ENCODE data around the gene COBL.

Gene COBL

DNA sequence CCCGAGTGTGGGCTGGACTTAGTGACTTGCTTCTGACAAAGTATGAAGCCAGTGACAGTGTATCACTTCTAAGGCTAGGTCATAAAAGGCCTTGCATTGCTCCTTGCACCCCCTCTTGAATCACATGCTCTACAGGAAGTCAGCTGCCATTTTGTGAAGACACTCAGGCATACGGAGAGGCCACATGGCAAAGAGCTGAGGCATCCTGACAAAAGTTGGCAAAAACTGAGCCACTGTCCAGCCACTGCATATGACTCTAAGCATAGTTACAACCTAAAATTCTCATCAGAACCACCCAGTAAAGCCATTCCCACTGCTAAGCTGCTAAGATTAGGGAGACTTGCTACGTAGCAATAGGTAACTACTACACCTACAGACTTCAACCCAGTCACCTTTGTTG lies 18.6 kb downstream of the COBL start:
- Histone ChIP-seq H3K9ac (ENCODE audit: low read length in 5 of 5) (no peak overlapping the region), H3K9me3 (ENCODE audit: control insufficient read depth in 5 of 5, low read length in 5 of 5) (no peaks in the 10 kb centered on the region), H3K36me3 (ENCODE audit: control insufficient read depth in 5 of 5, insufficient read depth in 5 of 5, low read length in 5 of 5) (no peaks in the 10 kb centered on the region), H3K4me1 (ENCODE audit: control insufficient read depth in 5 of 5, insufficient read depth in 5 of 5, low read length in 5 of 5) (peaks cover 0 to 12% (median 0%) of the 10 kb centered on the region in 5 donors), H3K4me3 (ENCODE audit: low read depth in 1 of 5, low read length in 5 of 5) (no peak overlapping the region), H3K27me3 (ENCODE audit: control insufficient read depth in 5 of 5, insufficient read depth in 4 of 5, low read length in 5 of 5) (no peaks in the 10 kb centered on the region), H3K27ac (ENCODE audit: low read depth, low read length) (no peak overlapping the region)

DNA sequence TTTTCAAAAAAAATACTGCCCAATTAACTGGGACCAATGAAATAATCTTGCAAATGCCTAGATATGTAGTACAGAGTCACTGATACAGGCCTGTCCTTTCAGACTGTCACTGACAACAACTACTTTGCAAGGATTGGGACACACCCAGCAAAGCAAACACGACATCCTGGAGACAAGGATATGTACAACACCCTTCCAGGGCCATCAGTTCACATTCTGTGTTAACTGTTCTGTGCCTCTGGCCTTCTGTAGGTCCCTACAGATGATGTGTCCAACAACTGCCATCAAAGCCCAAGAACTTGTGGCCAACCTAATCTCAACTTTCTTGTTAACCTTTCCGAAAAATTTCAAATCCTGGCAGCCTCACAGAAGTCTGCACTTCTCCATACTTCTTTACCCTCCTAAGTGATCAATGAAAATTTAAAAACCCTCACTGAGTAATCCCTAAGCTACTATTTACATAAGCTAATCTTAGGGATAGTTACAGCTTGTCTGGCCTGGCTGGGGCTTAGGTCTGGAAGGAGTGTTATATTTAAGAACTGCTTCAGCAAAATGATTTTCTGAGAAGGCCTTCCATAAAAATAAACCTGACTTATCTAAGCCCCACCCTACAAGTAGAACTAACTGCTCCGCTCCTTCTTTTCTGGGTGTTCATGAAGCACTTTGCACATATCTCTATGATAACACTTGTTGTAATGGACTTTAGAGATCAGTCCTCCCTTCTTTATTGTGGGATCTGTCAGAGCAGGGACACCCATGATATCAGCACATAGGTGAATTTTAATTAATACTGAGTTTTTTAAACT lies 21.0 kb downstream of the COBL start:
- Histone ChIP-seq H3K4me1 (ENCODE audit: control insufficient read depth in 5 of 5, insufficient read depth in 5 of 5, low read length in 5 of 5) (no peaks in the 10 kb centered on the region), H3K4me3 (ENCODE audit: low read depth in 1 of 5, low read length in 5 of 5) (no peak overlapping the region), H3K36me3 (ENCODE audit: control insufficient read depth in 5 of 5, insufficient read depth in 5 of 5, low read length in 5 of 5) (no peaks in the 10 kb centered on the region), H3K27me3 (ENCODE audit: control insufficient read depth in 5 of 5, insufficient read depth in 4 of 5, low read length in 5 of 5) (no peaks in the 10 kb centered on the region), H3K9ac (ENCODE audit: low read length in 5 of 5) (no peak overlapping the region), H3K27ac (ENCODE audit: low read depth, low read length) (no peak overlapping the region), H3K9me3 (ENCODE audit: control insufficient read depth in 5 of 5, low read length in 5 of 5) (no peaks in the 10 kb centered on the region)

GRCh38 chr7:51292596-51292995 lies 24.0 kb downstream of the COBL start:
- Histone ChIP-seq H3K4me3 (ENCODE audit: low read depth in 1 of 5, low read length in 5 of 5) (no peak overlapping the region), H3K36me3 (ENCODE audit: control insufficient read depth in 5 of 5, insufficient read depth in 5 of 5, low read length in 5 of 5) (no peaks in the 10 kb centered on the region), H3K9ac (ENCODE audit: low read length in 5 of 5) (no peak overlapping the region), H3K4me1 (ENCODE audit: control insufficient read depth in 5 of 5, insufficient read depth in 5 of 5, low read length in 5 of 5) (no peaks in the 10 kb centered on the region), H3K9me3 (ENCODE audit: control insufficient read depth in 5 of 5, low read length in 5 of 5) (no peaks in the 10 kb centered on the region), H3K27ac (ENCODE audit: low read depth, low read length) (no peak overlapping the region), H3K27me3 (ENCODE audit: control insufficient read depth in 5 of 5, insufficient read depth in 4 of 5, low read length in 5 of 5) (no peaks in the 10 kb centered on the region)

DNA sequence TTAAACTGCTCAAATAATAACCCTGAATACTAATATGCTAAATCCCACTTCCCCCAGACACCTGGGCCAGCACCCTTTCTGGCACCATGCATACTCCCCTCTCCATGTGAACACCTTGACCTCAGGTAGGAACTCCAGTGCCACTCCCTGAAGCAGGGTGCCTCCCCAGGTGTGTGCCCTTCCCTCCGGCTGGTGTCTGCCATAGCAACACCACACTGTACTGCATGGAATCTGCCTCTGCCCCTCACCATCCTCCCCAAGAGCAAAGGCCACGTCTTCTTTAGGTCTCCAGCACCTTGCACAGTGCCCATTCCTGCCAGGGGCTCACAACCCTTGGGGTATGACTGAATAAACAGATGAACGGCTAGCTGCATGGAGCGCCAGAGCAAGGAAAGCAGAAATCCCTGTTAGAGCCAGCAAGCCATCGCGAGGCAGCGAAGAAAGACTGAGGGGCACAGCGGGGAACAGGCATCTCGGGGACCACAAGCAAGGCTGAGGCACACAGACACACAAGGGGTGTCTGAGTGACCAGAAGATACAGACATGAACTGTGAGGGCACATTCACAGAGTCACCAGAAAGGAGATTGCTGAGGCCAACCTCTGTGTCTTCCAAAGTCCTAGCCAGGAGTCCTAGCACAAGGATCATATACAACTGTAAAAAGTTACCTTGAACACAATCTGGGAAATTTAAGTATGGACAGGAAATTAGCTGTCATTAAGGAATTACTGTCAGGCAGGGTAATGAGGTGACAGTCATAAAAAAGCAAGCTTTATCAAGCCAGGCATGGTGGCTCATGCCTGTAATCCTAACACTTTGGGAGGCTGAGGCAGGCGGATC lies 25.7 kb downstream of the COBL start:
- Histone ChIP-seq H3K27me3 (ENCODE audit: control insufficient read depth in 5 of 5, insufficient read depth in 4 of 5, low read length in 5 of 5) (no peaks in the 10 kb centered on the region), H3K36me3 (ENCODE audit: control insufficient read depth in 5 of 5, insufficient read depth in 5 of 5, low read length in 5 of 5) (no peaks in the 10 kb centered on the region), H3K4me3 (ENCODE audit: low read depth in 1 of 5, low read length in 5 of 5) (no peak overlapping the region), H3K9ac (ENCODE audit: low read length in 5 of 5) (no peak overlapping the region), H3K4me1 (ENCODE audit: control insufficient read depth in 5 of 5, insufficient read depth in 5 of 5, low read length in 5 of 5) (no peaks in the 10 kb centered on the region), H3K27ac (ENCODE audit: low read depth, low read length) (no peak overlapping the region), H3K9me3 (ENCODE audit: control insufficient read depth in 5 of 5, low read length in 5 of 5) (no peaks in the 10 kb centered on the region)

DNA sequence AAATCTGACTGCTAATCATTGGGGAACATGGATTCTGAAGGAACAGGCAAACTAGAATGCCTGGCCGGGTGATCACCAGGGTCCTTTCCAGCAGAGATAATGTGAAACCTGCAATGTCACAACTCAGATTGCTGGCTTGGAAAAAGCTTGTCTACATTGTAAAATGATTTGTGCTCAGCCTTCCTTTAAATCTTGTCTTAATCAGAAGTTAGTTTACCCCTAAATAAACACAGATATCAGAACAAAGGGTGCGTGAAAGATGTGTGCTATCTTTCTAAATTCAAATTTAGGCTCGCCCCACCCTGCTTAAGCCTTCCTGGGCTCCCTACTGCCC lies 26.3 kb downstream of the COBL start:
- Histone ChIP-seq H3K4me1 (ENCODE audit: control insufficient read depth in 5 of 5, insufficient read depth in 5 of 5, low read length in 5 of 5) (no peaks in the 10 kb centered on the region), H3K9ac (ENCODE audit: low read length in 5 of 5) (no peak overlapping the region), H3K4me3 (ENCODE audit: low read depth in 1 of 5, low read length in 5 of 5) (no peak overlapping the region), H3K36me3 (ENCODE audit: control insufficient read depth in 5 of 5, insufficient read depth in 5 of 5, low read length in 5 of 5) (no peaks in the 10 kb centered on the region), H3K27ac (ENCODE audit: low read depth, low read length) (no peak overlapping the region), H3K9me3 (ENCODE audit: control insufficient read depth in 5 of 5, low read length in 5 of 5) (no peaks in the 10 kb centered on the region), H3K27me3 (ENCODE audit: control insufficient read depth in 5 of 5, insufficient read depth in 4 of 5, low read length in 5 of 5) (no peaks in the 10 kb centered on the region)

DNA sequence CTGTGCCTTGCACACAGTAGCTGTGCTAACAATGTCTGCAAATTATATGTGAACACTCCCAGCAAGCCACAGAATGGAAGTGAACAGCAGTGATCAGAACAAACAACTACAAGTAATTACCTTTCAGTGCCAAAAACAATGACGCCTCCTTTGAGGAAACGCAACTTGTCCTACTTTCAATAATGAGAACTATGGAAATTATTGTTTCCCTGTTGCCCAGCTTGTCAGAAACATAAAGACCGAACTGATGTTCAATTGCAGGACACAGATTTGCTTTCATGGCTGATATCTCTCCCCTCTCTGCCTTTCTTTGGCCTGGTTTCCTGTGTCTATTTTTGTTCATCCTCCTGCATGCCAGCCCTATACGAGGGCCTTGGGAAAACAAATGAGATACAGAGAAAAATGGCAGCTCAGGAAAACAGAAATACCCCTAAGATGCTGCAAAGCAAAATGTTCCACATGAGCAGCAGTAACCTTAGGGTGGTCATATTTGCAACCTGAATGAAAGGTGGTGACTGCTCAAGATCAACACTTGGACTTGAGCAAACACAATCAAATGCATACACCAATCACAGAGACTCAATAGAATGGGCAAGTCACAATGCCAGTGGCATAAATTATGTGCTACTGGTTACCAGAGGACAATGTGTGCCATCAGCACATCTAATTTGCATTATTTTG lies 26.8 kb downstream of the COBL start:
- Histone ChIP-seq H3K27ac (ENCODE audit: low read depth, low read length) (no peak overlapping the region), H3K27me3 (ENCODE audit: control insufficient read depth in 5 of 5, insufficient read depth in 4 of 5, low read length in 5 of 5) (no peaks in the 10 kb centered on the region), H3K4me1 (ENCODE audit: control insufficient read depth in 5 of 5, insufficient read depth in 5 of 5, low read length in 5 of 5) (no peaks in the 10 kb centered on the region), H3K9ac (ENCODE audit: low read length in 5 of 5) (no peak overlapping the region), H3K36me3 (ENCODE audit: control insufficient read depth in 5 of 5, insufficient read depth in 5 of 5, low read length in 5 of 5) (no peaks in the 10 kb centered on the region), H3K9me3 (ENCODE audit: control insufficient read depth in 5 of 5, low read length in 5 of 5) (no peaks in the 10 kb centered on the region), H3K4me3 (ENCODE audit: low read depth in 1 of 5, low read length in 5 of 5) (no peak overlapping the region)

DNA sequence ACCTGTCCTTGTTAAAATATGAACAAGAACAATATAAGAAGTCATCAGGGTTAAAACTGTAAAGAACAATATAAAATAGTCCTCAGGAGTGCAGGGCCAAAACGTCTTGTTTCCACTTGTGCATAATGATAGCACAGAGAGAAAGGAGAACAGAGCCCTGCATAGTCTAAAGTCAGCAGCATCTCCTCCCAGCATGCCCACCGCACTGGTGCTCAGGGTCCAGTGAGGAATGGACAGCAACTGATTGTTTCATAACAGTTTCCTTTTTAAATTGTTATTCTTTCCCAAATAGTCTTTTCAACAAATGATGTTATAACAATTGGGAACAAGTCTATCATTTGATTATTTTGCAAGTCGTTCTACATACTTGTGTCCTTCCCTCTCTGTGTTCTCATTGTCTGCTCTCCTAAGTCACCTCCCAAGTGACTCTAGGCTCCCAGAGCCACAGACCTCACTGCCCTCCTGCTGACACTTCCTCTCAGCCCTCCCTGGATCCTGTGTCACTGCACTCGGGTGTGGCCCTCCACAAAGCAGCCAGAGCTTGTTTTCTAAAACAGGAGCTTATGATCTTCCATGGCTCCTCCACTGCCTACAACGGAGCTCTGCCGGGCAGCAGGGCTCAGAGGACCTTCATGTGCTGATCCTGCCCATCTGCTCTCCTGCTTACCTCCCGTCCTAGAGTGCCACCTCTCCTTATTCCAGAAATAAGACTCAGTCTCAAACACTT lies 27.6 kb downstream of the COBL start:
- Histone ChIP-seq H3K4me1 (ENCODE audit: control insufficient read depth in 5 of 5, insufficient read depth in 5 of 5, low read length in 5 of 5) (no peaks in the 10 kb centered on the region), H3K9me3 (ENCODE audit: control insufficient read depth in 5 of 5, low read length in 5 of 5) (peaks cover 0 to 2% (median 0%) of the 10 kb centered on the region in 5 donors), H3K4me3 (ENCODE audit: low read depth in 1 of 5, low read length in 5 of 5) (no peak overlapping the region), H3K27me3 (ENCODE audit: control insufficient read depth in 5 of 5, insufficient read depth in 4 of 5, low read length in 5 of 5) (no peaks in the 10 kb centered on the region), H3K36me3 (ENCODE audit: control insufficient read depth in 5 of 5, insufficient read depth in 5 of 5, low read length in 5 of 5) (no peaks in the 10 kb centered on the region), H3K9ac (ENCODE audit: low read length in 5 of 5) (no peak overlapping the region), H3K27ac (ENCODE audit: low read depth, low read length) (no peak overlapping the region)

DNA sequence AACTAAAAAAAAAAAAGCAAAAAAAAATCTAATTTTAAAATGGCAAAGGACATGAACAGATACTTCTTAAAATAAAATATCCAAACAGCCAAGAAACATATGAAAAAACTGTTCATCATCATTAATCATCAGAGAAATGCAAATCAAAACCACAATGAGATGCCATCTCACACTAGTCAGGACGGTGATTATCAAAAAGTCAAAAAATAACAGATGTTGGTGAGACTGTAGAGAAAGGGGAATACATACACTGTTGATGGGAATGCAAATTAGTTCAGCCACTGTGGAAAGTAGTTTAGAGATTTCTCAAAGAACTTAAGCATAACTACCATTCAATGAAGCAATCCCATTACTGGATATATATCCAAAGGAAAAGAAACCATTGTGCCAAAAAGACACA lies 30.2 kb downstream of the COBL start:
- no peak overlapping the region for H3K27ac ChIP-seq (ENCODE audit: low read depth, low read length)

DNA sequence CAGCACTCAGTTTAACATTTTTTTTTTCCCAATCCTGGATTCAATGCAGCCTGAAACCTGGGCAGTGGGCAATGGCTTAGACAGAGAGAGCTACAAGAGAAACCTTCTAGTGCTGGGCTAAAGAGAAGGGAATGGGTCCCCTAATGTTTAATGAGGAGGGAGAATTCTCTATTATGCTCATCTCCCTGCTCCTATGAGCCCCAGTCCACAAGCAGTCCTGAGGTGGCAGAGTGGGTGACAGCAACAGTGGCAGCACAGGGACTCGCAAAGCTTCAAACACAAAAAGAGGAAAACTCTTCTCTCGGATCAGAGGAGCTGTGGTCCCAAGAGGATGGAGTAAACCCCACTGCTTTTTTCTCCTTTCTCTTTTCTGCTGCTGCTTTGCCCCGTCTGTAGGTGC lies 36.5 kb downstream of the COBL start:
- Histone ChIP-seq H3K36me3 (ENCODE audit: control insufficient read depth in 5 of 5, insufficient read depth in 5 of 5, low read length in 5 of 5) (no peaks in the 10 kb centered on the region), H3K4me1 (ENCODE audit: control insufficient read depth in 5 of 5, insufficient read depth in 5 of 5, low read length in 5 of 5) (no peaks in the 10 kb centered on the region), H3K9ac (ENCODE audit: low read length in 5 of 5) (no peak overlapping the region), H3K27ac (ENCODE audit: low read depth, low read length) (no peak overlapping the region), H3K27me3 (ENCODE audit: control insufficient read depth in 5 of 5, insufficient read depth in 4 of 5, low read length in 5 of 5) (peaks cover 0 to 5% (median 0%) of the 10 kb centered on the region in 5 donors), H3K4me3 (ENCODE audit: low read depth in 1 of 5, low read length in 5 of 5) (no peak overlapping the region), H3K9me3 (ENCODE audit: control insufficient read depth in 5 of 5, low read length in 5 of 5) (peaks cover 0 to 3% (median 0%) of the 10 kb centered on the region in 5 donors)

More for the DNA sequence above, 30.2 kb downstream of the COBL start:
- H3K27me3 ChIP-seq (ENCODE audit: control insufficient read depth in 5 of 5, insufficient read depth in 4 of 5, low read length in 5 of 5): no peaks in the 10 kb centered on the region
- no peak overlapping the region for H3K9ac ChIP-seq (ENCODE audit: low read length in 5 of 5)
- H3K9me3 ChIP-seq (ENCODE audit: control insufficient read depth in 5 of 5, low read length in 5 of 5): peaks cover 0 to 3% (median 0%) of the 10 kb centered on the region in 5 donors
- H3K4me3 ChIP-seq (ENCODE audit: low read depth in 1 of 5, low read length in 5 of 5): no peak overlapping the region
- H3K36me3 ChIP-seq (ENCODE audit: control insufficient read depth in 5 of 5, insufficient read depth in 5 of 5, low read length in 5 of 5): no peaks in the 10 kb centered on the region
- no peaks in the 10 kb centered on the region for H3K4me1 ChIP-seq (ENCODE audit: control insufficient read depth in 5 of 5, insufficient read depth in 5 of 5, low read length in 5 of 5)

Measured in subcutaneous abdominal adipose tissue (tissue), 5 donors.